ENCODE results near the gene ANKRD24. TPM values are rescaled to one million over a fixed set of nuclear protein-coding genes. Genes with fewer than 3 reads are reported as not detected.

The ANKRD24 gene
- total and polyA plus RNA-seq, 4 donors = 0.28 to 2.5 (median 1.4) TPM

- H3K36me3 ChIP-seq (ENCODE audit: control insufficient read depth in 4 of 4, insufficient read depth in 3 of 4, low read depth in 1 of 4, low read length in 3 of 4) = peaks cover 3 to 24% (median 10%) of the 10 kb centered on the region in 4 donors
- H3K4me1 ChIP-seq (ENCODE audit: control insufficient read depth in 4 of 4, insufficient read depth in 4 of 4, low read length in 3 of 4) = peaks cover 4 to 24% (median 15%) of the 10 kb centered on the region in 4 donors
- H3K4me3 ChIP-seq (ENCODE audit: low read depth in 1 of 3, low read length in 3 of 3) = no peak overlapping the region
- TF ChIP-seq SP1 (IDR thresholded peaks at IDR 0.05) (no peak), EGR1 (IDR thresholded peaks at IDR 0.05; ENCODE audit: low read depth in 2 of 2) (no peak), YY1 (IDR thresholded peaks at IDR 0.05) (no peak), FOXA2 (IDR thresholded peaks at IDR 0.05) (no peak), HNF4A (conservative IDR thresholded peaks at IDR 0.05) (no peak), TAF1 (conservative IDR thresholded peaks at IDR 0.05) (no peak)
- no peak overlapping the region for H3K27ac ChIP-seq (ENCODE audit: low read depth in 1 of 2, low read length in 2 of 2)
- DNase-seq (ENCODE audit: low spot score) = no peak
- no peaks in the 10 kb centered on the region for H3K9me3 ChIP-seq (ENCODE audit: control insufficient read depth in 4 of 4, low read length in 3 of 4)
- H3K9ac ChIP-seq (ENCODE audit: low read depth in 1 of 2, low read length in 2 of 2) = no peak overlapping the region
- WGBS = 74% methylated on average over 4 of the region's 4 CpGs
- no peaks in the 10 kb centered on the region for H3K27me3 ChIP-seq (ENCODE audit: control insufficient read depth in 4 of 4, insufficient read depth in 4 of 4, low read length in 3 of 4)
Measured at GRCh38 chr19:4264812-4265211, 82.3 kb downstream of the ANKRD24 start.

GRCh38 chr19:4266253-4267000 lies 83.9 kb downstream of the ANKRD24 start:
- H3K27me3 ChIP-seq (ENCODE audit: control insufficient read depth in 4 of 4, insufficient read depth in 4 of 4, low read length in 3 of 4) = no peaks in the 10 kb centered on the region
- WGBS = 88% methylated on average over 18 of the region's 18 CpGs
- no peak overlapping the region for H3K27ac ChIP-seq (ENCODE audit: low read depth in 1 of 2, low read length in 2 of 2)
- peaks cover 4 to 24% (median 15%) of the 10 kb centered on the region in 4 donors for H3K4me1 ChIP-seq (ENCODE audit: control insufficient read depth in 4 of 4, insufficient read depth in 4 of 4, low read length in 3 of 4)
- H3K36me3 ChIP-seq (ENCODE audit: control insufficient read depth in 4 of 4, insufficient read depth in 3 of 4, low read depth in 1 of 4, low read length in 3 of 4) = peaks cover 1 to 14% (median 10%) of the 10 kb centered on the region in 4 donors
- H3K9ac ChIP-seq (ENCODE audit: low read depth in 1 of 2, low read length in 2 of 2) = no peak overlapping the region
- DNase-seq (ENCODE audit: low spot score) = no peak
- no peaks in the 10 kb centered on the region for H3K9me3 ChIP-seq (ENCODE audit: control insufficient read depth in 4 of 4, low read length in 3 of 4)
- no peak overlapping the region for H3K4me3 ChIP-seq (ENCODE audit: low read depth in 1 of 3, low read length in 3 of 3)
- TF ChIP-seq ATF3 (IDR thresholded peaks at IDR 0.05) = no peak
- no peak for TF ChIP-seq SP1 (IDR thresholded peaks at IDR 0.05)
- no peak for TF ChIP-seq HNF4A (conservative IDR thresholded peaks at IDR 0.05)
- no peak for TF ChIP-seq JUND (IDR thresholded peaks at IDR 0.05)
- no peak for TF ChIP-seq CTCF (IDR thresholded peaks at IDR 0.05; ENCODE audit: low read depth, low read length, missing input control)
- TF ChIP-seq YY1 (IDR thresholded peaks at IDR 0.05) = no peak
- no peak for TF ChIP-seq FOXA2 (IDR thresholded peaks at IDR 0.05)
- TF ChIP-seq NR2F2 (IDR thresholded peaks at IDR 0.05) = no peak
- TF ChIP-seq MAX (IDR thresholded peaks at IDR 0.05) = no peak
- no peak for TF ChIP-seq EGR1 (IDR thresholded peaks at IDR 0.05; ENCODE audit: low read depth in 2 of 2)
- TF ChIP-seq REST (IDR thresholded peaks at IDR 0.05) = no peak
- TF ChIP-seq FOXA1 (IDR thresholded peaks at IDR 0.05) = no peak
- TF ChIP-seq RAD21 (IDR thresholded peaks at IDR 0.05) = no peak
- TF ChIP-seq HNF4G (IDR thresholded peaks at IDR 0.05) = no peak
- no peak for TF ChIP-seq ZBTB33 (IDR thresholded peaks at IDR 0.05)
- no peak for TF ChIP-seq GABPA (IDR thresholded peaks at IDR 0.05 in 1 of 2, conservative IDR thresholded peaks at IDR 0.05 in 1 of 2)
- no peak for TF ChIP-seq TAF1 (conservative IDR thresholded peaks at IDR 0.05)
- TF ChIP-seq RXRA (IDR thresholded peaks at IDR 0.05) = no peak

Data from liver (tissue), 9 donors.